K562 (cell line): ENCODE data around the gene AGPAT2. TPM values are rescaled to one million over a fixed set of nuclear protein-coding genes. Genes with fewer than 3 reads are reported as not detected.

Experiments used
- CAMTA2 ChIP-seq: fragments of 250-450 bp; sonication (Bioruptor Pico); conservative IDR thresholded peaks from 2 replicates; pipeline ENCODE4 v1.5.1; 2022
- CBX8 ChIP-seq: fragments of 200-600 bp; sonication (generic); IDR thresholded peaks from 2 replicates; pipeline ENCODE4 v1.6.1; 2012; ENCODE audit warnings: borderline replicate concordance, mixed run types, low read depth, mild to moderate bottlenecking, moderate library complexity, mixed read lengths, low read length, control low read depth, inconsistent platforms; ENCODE audit not compliant: poor library complexity, severe bottlenecking; ENCODE audit errors: extremely low read depth
- CXXC5 ChIP-seq: fragments of 250-450 bp; sonication (Bioruptor Pico); IDR thresholded peaks from 2 replicates; pipeline ENCODE4 v1.8.0; 2022; ENCODE audit warnings: inconsistent platforms, mild to moderate bottlenecking, moderate library complexity
- ETS1 ChIP-seq: conservative IDR thresholded peaks from 2 replicates; pipeline ENCODE4 v1.6.1; 2011; ENCODE audit warnings: low read depth, mild to moderate bottlenecking, low read length; ENCODE audit not compliant: control insufficient read depth
- EWSR1 ChIP-seq: fragments of 450-650 bp; IDR thresholded peaks from 2 replicates; pipeline ENCODE4 v1.6.1; 2018; ENCODE audit warnings: borderline replicate concordance, mild to moderate bottlenecking, low read depth, moderate library complexity; ENCODE audit not compliant: partially characterized antibody
- FOXK1 ChIP-seq: sonication (generic); formaldehyde crosslinking; IDR thresholded peaks from 2 replicates; pipeline ENCODE4 v1.8.0; 2022; ENCODE audit warnings: missing genetic modification reagents, mild to moderate bottlenecking, borderline replicate concordance
- GABPB1 ChIP-seq: sonication (generic); formaldehyde crosslinking; IDR thresholded peaks from 2 replicates; pipeline ENCODE4 v1.8.0; 2022; ENCODE audit warnings: mild to moderate bottlenecking, missing genetic modification reagents
- HDAC6 ChIP-seq: IDR thresholded peaks from 2 replicates; pipeline ENCODE4 v1.6.1; 2012; ENCODE audit warnings: low read depth, mild to moderate bottlenecking, control low read depth, inconsistent platforms, low read length, moderate library complexity
- MBD1 ChIP-seq: fragments of 250-450 bp; sonication (Bioruptor Pico); IDR thresholded peaks from 2 replicates; pipeline ENCODE4 v1.8.0; 2022; ENCODE audit warnings: inconsistent platforms
- NFE2L1 ChIP-seq: fragments of 450-650 bp; IDR thresholded peaks from 2 replicates; pipeline ENCODE4 v1.6.1; 2016; ENCODE audit warnings: missing genetic modification characterization, low read depth, mild to moderate bottlenecking, missing compliant biosample characterization, moderate library complexity, borderline replicate concordance
- NFIX ChIP-seq: fragments of 250-450 bp; sonication (Bioruptor Pico); IDR thresholded peaks from 2 replicates; pipeline ENCODE4 v1.4.0; 2020; ENCODE audit warnings: low read depth, mild to moderate bottlenecking, moderate library complexity
- NR3C1 ChIP-seq: sonication (generic); formaldehyde crosslinking; IDR thresholded peaks from 2 replicates; pipeline ENCODE4 v1.8.1; 2022; ENCODE audit warnings: missing genetic modification reagents
- RAD51 ChIP-seq: fragments of 450-650 bp; IDR thresholded peaks from 2 replicates; pipeline ENCODE4 v1.7.1; 2016; ENCODE audit warnings: low read depth, mild to moderate bottlenecking, borderline replicate concordance
- RFX7 ChIP-seq: fragments of 250-450 bp; sonication (Bioruptor Pico); IDR thresholded peaks from 2 replicates; pipeline ENCODE4 v1.5.1; 2021; ENCODE audit warnings: mild to moderate bottlenecking
- SMARCE1 ChIP-seq: fragments of 450-650 bp; IDR thresholded peaks from 2 replicates; pipeline ENCODE4 v1.7.1; 2016; ENCODE audit warnings: mild to moderate bottlenecking
- TOE1 ChIP-seq, 2 experiments: fragments of 450-650 bp in 1 of 2; sonication (generic) in 1 of 2; formaldehyde crosslinking in 1 of 2; IDR thresholded peaks; 2 replicates each; pipeline versions ENCODE4 v1.7.1 to v1.8.0; 2016 to 2022; ENCODE audit warnings: borderline replicate concordance in 2 of 2, mild to moderate bottlenecking in 2 of 2, antibody characterized with exemption in 1 of 2, inconsistent platforms in 1 of 2, low read depth in 1 of 2, missing genetic modification reagents in 1 of 2, moderate library complexity in 1 of 2
- TSHZ1 ChIP-seq: fragments of 250-450 bp; sonication (Bioruptor Pico); IDR thresholded peaks from 2 replicates; pipeline ENCODE4 v1.4.0; 2020; ENCODE audit warnings: mild to moderate bottlenecking, moderate library complexity
- WHSC1 ChIP-seq: IDR thresholded peaks from one replicate; pipeline ENCODE4 v1.6.1; 2012; ENCODE audit warnings: low read length, control low read depth, inconsistent platforms
- ZNF239 ChIP-seq: fragments of 250-450 bp; sonication (Bioruptor Pico); IDR thresholded peaks from 2 replicates; pipeline ENCODE4 v1.4.0; 2020; ENCODE audit warnings: mild to moderate bottlenecking
- ZNF583 ChIP-seq: fragments of 250-450 bp; sonication (Bioruptor Pico); IDR thresholded peaks from 2 replicates; pipeline ENCODE4 v1.4.0; 2020
- ZNF589 ChIP-seq: fragments of 200-800 bp; sonication (Bioruptor generic); IDR thresholded peaks from 2 replicates; pipeline ENCODE4 v1.6.1; 2016; ENCODE audit warnings: low read depth, missing genetic modification characterization, missing compliant biosample characterization
- ZNF778 ChIP-seq: fragments of 450-650 bp; formaldehyde crosslinking; IDR thresholded peaks from 2 replicates; pipeline ENCODE4 v1.4.0; 2020; ENCODE audit warnings: mild to moderate bottlenecking, moderate library complexity
- polyA plus RNA-seq, 8 experiments: library from polyadenylated mRNA; depleted of rRNA in 4 of 8; stranded (reverse) in 5 of 8; unstranded in 3 of 8; fragments of >200 nt; fragmentation: Nextera tagmentation in 2 of 8; fragmentation: Illumina TruSeq in 1 of 8; extraction: Ambion mirVana in 2 of 8; extraction: Trizol in 1 of 8; gene quantifications; 2 replicates each; pipeline versions ENCODE4 v1.2.1 to v1.2.3, GENCODE V29; 2011 to 2014; ENCODE audit warnings: inconsistent platforms in 1 of 8, missing spikeins in 1 of 8
- total RNA-seq, 7 experiments: library from RNA; depleted of rRNA in 6 of 7; stranded (reverse); fragments of >200 nt in 6 of 7; fragmentation: Illumina TruSeq in 2 of 7; extraction: Trizol in 2 of 7; gene quantifications; 2 replicates each; pipeline versions ENCODE4 v1.2.1 to v1.2.3, GENCODE V29; 2011 to 2021; ENCODE audit warnings: low replicate concordance in 1 of 7

Gene AGPAT2
- total and polyA plus RNA-seq, 9 of the 15 experiments (the other 6 are each of a cell fraction or from before 2014, with no cell fraction given) = 0.13 to 54.5 (median 23.9) TPM

- TF ChIP-seq SMARCE1 (no peak), ZNF239 (CRISPR knock-in tag) (no peak), NR3C1 (no peak), CAMTA2 (CRISPR knock-in tag) (no peak), CBX8 (no peak), FOXK1 (CRISPR knock-in tag) (no peak), ZNF778 (CRISPR knock-in tag) (no peak), RFX7 (CRISPR knock-in tag) (no peak), ZNF589 (CRISPR knock-in tag) (0 out of 2 replicates have a peak, but pooled peaks have one; percentile 25), EWSR1 (no peak), GABPB1 (CRISPR knock-in tag) (no peak), TOE1 (IDR thresholded peaks at IDR 0.05; ENCODE audit: borderline replicate concordance) (no peak), TOE1 (CRISPR knock-in tag; IDR thresholded peaks at IDR 0.05; ENCODE audit: borderline replicate concordance, low read depth) (no peak), WHSC1 (no peak), TSHZ1 (no peak), MBD1 (CRISPR knock-in tag) (no peak), NFE2L1 (no peak), ZNF583 (CRISPR knock-in tag) (no peak), RAD51 (peak; percentile 32; the same call in 1 of the 2 replicates), HDAC6 (no peak), ETS1 (no peak), NFIX (no peak), CXXC5 (CRISPR knock-in tag) (0 out of 2 replicates have a peak, but pooled peaks have one; percentile 18)
Observed at GRCh38 chr9:136707849-136708517, 20.7 kb upstream of the AGPAT2 start (continued).
